H1 (cell line): ENCODE results near the gene ATP7B. TPM values are rescaled to one million over a fixed set of nuclear protein-coding genes. Genes with fewer than 3 reads are reported as not detected.

Source experiments
- polyA plus RNA-seq, 7 experiments: library from polyadenylated mRNA; depleted of rRNA in 3 of 7; stranded (reverse) in 5 of 7; unstranded in 2 of 7; fragments of >200 nt in 5 of 7; fragments of 200-250 nt in 2 of 7; gene quantifications; 1 replicate in 5 of 7; 2 replicates in 1 of 7; 4 replicates in 1 of 7; pipeline versions ENCODE4 v1.2.1 to v1.2.3, GENCODE V29; 2011 to 2013; ENCODE audit warnings: missing spikeins in 2 of 7, mixed read lengths in 2 of 7
- total RNA-seq: library from RNA; stranded (reverse); fragmentation: NEBNext Ultra II Directional; extraction: Animal tissue kit (Norgen Biotek cat#: 25700); gene quantifications from 2 replicates; pipeline ENCODE4 v1.2.1, GENCODE V29; 2021
- TF ChIP-seq, protein P1 (sequence below): fragments of 300-600 bp; sonication (generic); IDR thresholded peaks from 2 replicates; pipeline ENCODE4 v1.7.1; 2012; ENCODE audit warnings: low read length, moderate library complexity, mild to moderate bottlenecking, inconsistent platforms; ENCODE audit not compliant: insufficient replicate concordance

ATP7B gene
- total and polyA plus RNA-seq, 2 of the 8 experiments (the other 6 are each of a cell fraction or from before 2014, with no cell fraction given): 4.1 to 9.2 TPM

DNA sequence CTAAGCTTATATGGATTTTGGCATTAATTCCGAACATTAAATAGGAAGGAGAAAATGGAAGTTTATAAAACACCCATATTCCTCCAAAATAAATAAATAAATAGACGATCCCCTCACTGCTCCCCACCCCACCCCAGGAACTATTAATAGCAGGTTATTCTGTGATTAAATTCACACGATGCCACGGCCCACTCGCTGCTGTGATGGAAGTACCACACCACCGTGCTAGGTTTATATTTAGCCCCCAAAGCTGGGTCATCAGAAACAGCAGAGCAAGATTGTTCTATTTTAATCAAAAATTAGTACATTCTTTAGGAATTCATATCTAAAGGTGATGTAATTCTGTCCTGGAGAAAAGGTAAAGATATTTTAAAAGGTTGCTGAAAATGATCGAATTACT lies 84.1 kb downstream of the ATP7B start (continued):
- TF ChIP-seq, protein P1, sequence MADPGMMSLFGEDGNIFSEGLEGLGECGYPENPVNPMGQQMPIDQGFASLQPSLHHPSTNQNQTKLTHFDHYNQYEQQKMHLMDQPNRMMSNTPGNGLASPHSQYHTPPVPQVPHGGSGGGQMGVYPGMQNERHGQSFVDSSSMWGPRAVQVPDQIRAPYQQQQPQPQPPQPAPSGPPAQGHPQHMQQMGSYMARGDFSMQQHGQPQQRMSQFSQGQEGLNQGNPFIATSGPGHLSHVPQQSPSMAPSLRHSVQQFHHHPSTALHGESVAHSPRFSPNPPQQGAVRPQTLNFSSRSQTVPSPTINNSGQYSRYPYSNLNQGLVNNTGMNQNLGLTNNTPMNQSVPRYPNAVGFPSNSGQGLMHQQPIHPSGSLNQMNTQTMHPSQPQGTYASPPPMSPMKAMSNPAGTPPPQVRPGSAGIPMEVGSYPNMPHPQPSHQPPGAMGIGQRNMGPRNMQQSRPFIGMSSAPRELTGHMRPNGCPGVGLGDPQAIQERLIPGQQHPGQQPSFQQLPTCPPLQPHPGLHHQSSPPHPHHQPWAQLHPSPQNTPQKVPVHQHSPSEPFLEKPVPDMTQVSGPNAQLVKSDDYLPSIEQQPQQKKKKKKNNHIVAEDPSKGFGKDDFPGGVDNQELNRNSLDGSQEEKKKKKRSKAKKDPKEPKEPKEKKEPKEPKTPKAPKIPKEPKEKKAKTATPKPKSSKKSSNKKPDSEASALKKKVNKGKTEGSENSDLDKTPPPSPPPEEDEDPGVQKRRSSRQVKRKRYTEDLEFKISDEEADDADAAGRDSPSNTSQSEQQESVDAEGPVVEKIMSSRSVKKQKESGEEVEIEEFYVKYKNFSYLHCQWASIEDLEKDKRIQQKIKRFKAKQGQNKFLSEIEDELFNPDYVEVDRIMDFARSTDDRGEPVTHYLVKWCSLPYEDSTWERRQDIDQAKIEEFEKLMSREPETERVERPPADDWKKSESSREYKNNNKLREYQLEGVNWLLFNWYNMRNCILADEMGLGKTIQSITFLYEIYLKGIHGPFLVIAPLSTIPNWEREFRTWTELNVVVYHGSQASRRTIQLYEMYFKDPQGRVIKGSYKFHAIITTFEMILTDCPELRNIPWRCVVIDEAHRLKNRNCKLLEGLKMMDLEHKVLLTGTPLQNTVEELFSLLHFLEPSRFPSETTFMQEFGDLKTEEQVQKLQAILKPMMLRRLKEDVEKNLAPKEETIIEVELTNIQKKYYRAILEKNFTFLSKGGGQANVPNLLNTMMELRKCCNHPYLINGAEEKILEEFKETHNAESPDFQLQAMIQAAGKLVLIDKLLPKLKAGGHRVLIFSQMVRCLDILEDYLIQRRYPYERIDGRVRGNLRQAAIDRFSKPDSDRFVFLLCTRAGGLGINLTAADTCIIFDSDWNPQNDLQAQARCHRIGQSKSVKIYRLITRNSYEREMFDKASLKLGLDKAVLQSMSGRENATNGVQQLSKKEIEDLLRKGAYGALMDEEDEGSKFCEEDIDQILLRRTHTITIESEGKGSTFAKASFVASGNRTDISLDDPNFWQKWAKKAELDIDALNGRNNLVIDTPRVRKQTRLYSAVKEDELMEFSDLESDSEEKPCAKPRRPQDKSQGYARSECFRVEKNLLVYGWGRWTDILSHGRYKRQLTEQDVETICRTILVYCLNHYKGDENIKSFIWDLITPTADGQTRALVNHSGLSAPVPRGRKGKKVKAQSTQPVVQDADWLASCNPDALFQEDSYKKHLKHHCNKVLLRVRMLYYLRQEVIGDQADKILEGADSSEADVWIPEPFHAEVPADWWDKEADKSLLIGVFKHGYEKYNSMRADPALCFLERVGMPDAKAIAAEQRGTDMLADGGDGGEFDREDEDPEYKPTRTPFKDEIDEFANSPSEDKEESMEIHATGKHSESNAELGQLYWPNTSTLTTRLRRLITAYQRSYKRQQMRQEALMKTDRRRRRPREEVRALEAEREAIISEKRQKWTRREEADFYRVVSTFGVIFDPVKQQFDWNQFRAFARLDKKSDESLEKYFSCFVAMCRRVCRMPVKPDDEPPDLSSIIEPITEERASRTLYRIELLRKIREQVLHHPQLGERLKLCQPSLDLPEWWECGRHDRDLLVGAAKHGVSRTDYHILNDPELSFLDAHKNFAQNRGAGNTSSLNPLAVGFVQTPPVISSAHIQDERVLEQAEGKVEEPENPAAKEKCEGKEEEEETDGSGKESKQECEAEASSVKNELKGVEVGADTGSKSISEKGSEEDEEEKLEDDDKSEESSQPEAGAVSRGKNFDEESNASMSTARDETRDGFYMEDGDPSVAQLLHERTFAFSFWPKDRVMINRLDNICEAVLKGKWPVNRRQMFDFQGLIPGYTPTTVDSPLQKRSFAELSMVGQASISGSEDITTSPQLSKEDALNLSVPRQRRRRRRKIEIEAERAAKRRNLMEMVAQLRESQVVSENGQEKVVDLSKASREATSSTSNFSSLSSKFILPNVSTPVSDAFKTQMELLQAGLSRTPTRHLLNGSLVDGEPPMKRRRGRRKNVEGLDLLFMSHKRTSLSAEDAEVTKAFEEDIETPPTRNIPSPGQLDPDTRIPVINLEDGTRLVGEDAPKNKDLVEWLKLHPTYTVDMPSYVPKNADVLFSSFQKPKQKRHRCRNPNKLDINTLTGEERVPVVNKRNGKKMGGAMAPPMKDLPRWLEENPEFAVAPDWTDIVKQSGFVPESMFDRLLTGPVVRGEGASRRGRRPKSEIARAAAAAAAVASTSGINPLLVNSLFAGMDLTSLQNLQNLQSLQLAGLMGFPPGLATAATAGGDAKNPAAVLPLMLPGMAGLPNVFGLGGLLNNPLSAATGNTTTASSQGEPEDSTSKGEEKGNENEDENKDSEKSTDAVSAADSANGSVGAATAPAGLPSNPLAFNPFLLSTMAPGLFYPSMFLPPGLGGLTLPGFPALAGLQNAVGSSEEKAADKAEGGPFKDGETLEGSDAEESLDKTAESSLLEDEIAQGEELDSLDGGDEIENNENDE: no peak
